Memory B cell (primary cell): ENCODE data around the gene TRAIP.
"Not testable (repeated sequence)": the region's sequence is repeated elsewhere in the genome, so short reads cannot be mapped to it uniquely, and the experiment has no call there.

Experiments
- ATAC-seq: fragments of 150-1000 bp; cut with Tn5 transposase; 2 replicates; pipeline ENCODE4 v1.10.0; 2021; ENCODE audit warnings: low read depth, mild to moderate bottlenecking, moderate library complexity
- DNase-seq, 2 donors: peaks; one replicate each; pipeline ENCODE4 v3.0.0; 2022; ENCODE audit warnings: low spot score in 2 of 2
- H3K27ac Mint-ChIP-seq: one replicate; pipeline ENCODE4 v1.8.0; 2022; ENCODE audit warnings: mild to moderate bottlenecking, moderate library complexity, mixed read lengths
- H3K27me3 Mint-ChIP-seq: one replicate; pipeline ENCODE4 v1.8.0; 2022; ENCODE audit warnings: mixed read lengths
- H3K36me3 Mint-ChIP-seq: one replicate; pipeline ENCODE4 v1.8.0; 2022; ENCODE audit warnings: mild to moderate bottlenecking, mixed read lengths
- H3K4me1 Mint-ChIP-seq: one replicate; pipeline ENCODE4 v1.8.0; 2022; ENCODE audit warnings: mixed read lengths
- H3K4me3 Mint-ChIP-seq: one replicate; pipeline ENCODE4 v1.8.0; 2022; ENCODE audit warnings: mild to moderate bottlenecking, moderate library complexity, mixed read lengths
- H3K9me3 Mint-ChIP-seq: one replicate; pipeline ENCODE4 v1.8.0; 2022; ENCODE audit warnings: mixed read lengths

Gene TRAIP

GRCh38 chr3:49856181-49857005, at the start of gene TRAIP:
TRAIP (minus strand) TSS chr3:49856564; CDS start chr3:49856453, 111 bp downstream.
- no peaks in the 10 kb centered on the region for H3K36me3 Mint-ChIP-seq
- H3K4me1 Mint-ChIP-seq = peaks cover 12% of the 10 kb centered on the region
- ATAC-seq (peak; percentile 99), DNase-seq (peak; percentile 96 to 98)
- no peaks in the 10 kb centered on the region for H3K9me3 Mint-ChIP-seq
- peak within 1 kb of the TSS; percentile 61 for H3K27ac Mint-ChIP-seq
- peak within 1 kb of the TSS; percentile 85 for H3K4me3 Mint-ChIP-seq
- no peaks in the 10 kb centered on the region for H3K27me3 Mint-ChIP-seq

- ATAC-seq, H3K27me3 Mint-ChIP-seq, DNase-seq, H3K36me3 Mint-ChIP-seq, H3K9me3 Mint-ChIP-seq: not testable (repeated sequence)
- peak overlapping the region; percentile 90 for H3K27ac Mint-ChIP-seq
- peak overlapping the region; percentile 8 for H3K4me3 Mint-ChIP-seq
- peaks cover 18% of the 10 kb centered on the region for H3K4me1 Mint-ChIP-seq
Measured at GRCh38 chr3:49904448-49904847, 48.1 kb upstream of the TRAIP start.

- DNase-seq = peak; percentile 74 to 82
- no peaks in the 10 kb centered on the region for H3K27me3 Mint-ChIP-seq
- ATAC-seq = peak; percentile 93
- peak within 1 kb of the TSS; percentile 90 for H3K27ac Mint-ChIP-seq
- peak within 1 kb of the TSS; percentile 83 for H3K4me3 Mint-ChIP-seq
- H3K9me3 Mint-ChIP-seq = no peaks in the 10 kb centered on the region
- H3K36me3 Mint-ChIP-seq = no peaks in the 10 kb centered on the region
- H3K4me1 Mint-ChIP-seq = peaks cover 18% of the 10 kb centered on the region
Measured at GRCh38 chr3:49903451-49904424, 47.4 kb upstream of the TRAIP start, which contains the start of gene MST1R. MST1R (minus strand) TSS chr3:49903873; CDS start chr3:49903609, 264 bp downstream.

- Mint-ChIP-seq H3K36me3 (no peaks in the 10 kb centered on the region), H3K4me1 (peaks cover 18% of the 10 kb centered on the region), H3K9me3 (no peaks in the 10 kb centered on the region), H3K4me3 (no peak overlapping the region), H3K27me3 (no peaks in the 10 kb centered on the region), H3K27ac (no peak overlapping the region)
- DNase-seq (no peak), ATAC-seq (no peak)
Measured at GRCh38 chr3:49902511-49903345, 46.4 kb upstream of the TRAIP start.

- H3K4me3 Mint-ChIP-seq = no peak overlapping the region
- no peaks in the 10 kb centered on the region for H3K27me3 Mint-ChIP-seq
- no peak for DNase-seq
- peaks cover 13% of the 10 kb centered on the region for H3K4me1 Mint-ChIP-seq
- no peaks in the 10 kb centered on the region for H3K9me3 Mint-ChIP-seq
- no peak overlapping the region for H3K27ac Mint-ChIP-seq
- no peaks in the 10 kb centered on the region for H3K36me3 Mint-ChIP-seq
- ATAC-seq = no peak
Measured at GRCh38 chr3:49901366-49902339, 45.3 kb upstream of the TRAIP start.

- Mint-ChIP-seq H3K36me3 (no peaks in the 10 kb centered on the region), H3K4me3 (no peak overlapping the region), H3K9me3 (no peaks in the 10 kb centered on the region), H3K4me1 (peaks cover 7% of the 10 kb centered on the region), H3K27me3 (no peaks in the 10 kb centered on the region), H3K27ac (no peak overlapping the region)
- ATAC-seq = no peak
- DNase-seq = no peak
Measured at GRCh38 chr3:49900491-49901153, 44.3 kb upstream of the TRAIP start.

- H3K4me1 Mint-ChIP-seq = peaks cover 4% of the 10 kb centered on the region
- H3K36me3 Mint-ChIP-seq = no peaks in the 10 kb centered on the region
- no peaks in the 10 kb centered on the region for H3K27me3 Mint-ChIP-seq
- no peak overlapping the region for H3K27ac Mint-ChIP-seq
- H3K4me3 Mint-ChIP-seq = no peak overlapping the region
- no peaks in the 10 kb centered on the region for H3K9me3 Mint-ChIP-seq
- DNase-seq (no peak), ATAC-seq (no peak)
Measured at GRCh38 chr3:49899815-49900214, 43.5 kb upstream of the TRAIP start.

- Mint-ChIP-seq H3K27ac (no peak overlapping the region), H3K36me3 (no peaks in the 10 kb centered on the region), H3K9me3 (no peaks in the 10 kb centered on the region), H3K27me3 (no peaks in the 10 kb centered on the region), H3K4me3 (no peak overlapping the region), H3K4me1 (peaks cover 2% of the 10 kb centered on the region)
- no peak for DNase-seq
- ATAC-seq = no peak
Measured at GRCh38 chr3:49898991-49899390, 42.6 kb upstream of the TRAIP start.

- no peaks in the 10 kb centered on the region for H3K9me3 Mint-ChIP-seq
Measured at GRCh38 chr3:49896345-49896744, 40.0 kb upstream of the TRAIP start.

GRCh38 chr3:49895791-49896190, 39.4 kb upstream of the TRAIP start:
- Mint-ChIP-seq H3K36me3 (no peaks in the 10 kb centered on the region), H3K27ac (no peak overlapping the region), H3K9me3 (no peaks in the 10 kb centered on the region), H3K27me3 (no peaks in the 10 kb centered on the region), H3K4me3 (no peak overlapping the region), H3K4me1 (no peaks in the 10 kb centered on the region)
- DNase-seq = no peak
- no peak for ATAC-seq

More at GRCh38 chr3:49896345-49896744, 40.0 kb upstream of the TRAIP start:
- Mint-ChIP-seq H3K4me1 (no peaks in the 10 kb centered on the region), H3K27me3 (no peaks in the 10 kb centered on the region), H3K4me3 (no peak overlapping the region), H3K27ac (no peak overlapping the region), H3K36me3 (no peaks in the 10 kb centered on the region)
- DNase-seq (no peak), ATAC-seq (no peak)

- H3K9me3 Mint-ChIP-seq = no peaks in the 10 kb centered on the region
- H3K4me1 Mint-ChIP-seq = no peaks in the 10 kb centered on the region
- no peak overlapping the region for H3K4me3 Mint-ChIP-seq
- no peak overlapping the region for H3K27ac Mint-ChIP-seq
- DNase-seq (no peak), ATAC-seq (no peak)
- H3K27me3 Mint-ChIP-seq = no peaks in the 10 kb centered on the region
- H3K36me3 Mint-ChIP-seq = no peaks in the 10 kb centered on the region
Measured at GRCh38 chr3:49889296-49889695, 32.9 kb upstream of the TRAIP start.

- Mint-ChIP-seq H3K4me1 (no peaks in the 10 kb centered on the region), H3K4me3 (no peak overlapping the region), H3K27ac (no peak overlapping the region)
Measured at GRCh38 chr3:49886922-49887265, 30.5 kb upstream of the TRAIP start.

More at GRCh38 chr3:49886922-49887265, 30.5 kb upstream of the TRAIP start:
- no peak for ATAC-seq
- DNase-seq = no peak
- H3K27me3 Mint-ChIP-seq = no peaks in the 10 kb centered on the region
- no peaks in the 10 kb centered on the region for H3K9me3 Mint-ChIP-seq
- no peaks in the 10 kb centered on the region for H3K36me3 Mint-ChIP-seq
